SU-DHL-6 (cell line): Measurements from ENCODE around the gene EHD4.

Experiments
- H2AFZ ChIP-seq: fragments of 200-600 bp; sonication (generic); 2 replicates; pipeline ENCODE4 v1.6.1; 2014; ENCODE audit warnings: low read depth, mild to moderate bottlenecking, moderate library complexity, mixed read lengths, antibody characterized with exemption, low read length; ENCODE audit not compliant: severe bottlenecking
- H3F3A ChIP-seq: fragments of 200-600 bp; shearing (Covaris generic); 2 replicates; pipeline ENCODE4 v1.6.0; 2016; ENCODE audit warnings: antibody characterized with exemption, mild to moderate bottlenecking; ENCODE audit not compliant: insufficient read depth
- H3K27ac ChIP-seq: fragments of 200-600 bp; sonication (generic); 2 replicates; pipeline ENCODE4 v1.5.1; 2016; ENCODE audit warnings: low read depth, mild to moderate bottlenecking, low read length, moderate library complexity, mixed read lengths
- H3K27me3 ChIP-seq: fragments of 200-600 bp; sonication (generic), shearing (Covaris generic); 2 replicates; pipeline ENCODE4 v1.6.0; 2014; ENCODE audit warnings: mild to moderate bottlenecking, low read length
- H3K36me3 ChIP-seq: fragments of 200-600 bp; sonication (generic); 2 replicates; pipeline ENCODE4 v1.6.1; 2014; ENCODE audit warnings: mild to moderate bottlenecking, low read length, mixed read lengths
- H3K4me2 ChIP-seq: fragments of 300-600, 200-600 bp; shearing (Covaris generic), sonication (generic); 2 replicates; pipeline ENCODE4 v1.6.0; 2014; ENCODE audit warnings: low read length, low read depth, mild to moderate bottlenecking; ENCODE audit not compliant: poor library complexity, severe bottlenecking
- H3K4me3 ChIP-seq: fragments of 200-600 bp; sonication (generic); 2 replicates; pipeline ENCODE4 v1.5.1; 2014; ENCODE audit warnings: antibody characterized with exemption, low read length, mild to moderate bottlenecking, mixed read lengths; ENCODE audit not compliant: insufficient read depth, poor library complexity, severe bottlenecking
- H3K79me2 ChIP-seq: fragments of 200-600 bp; sonication (generic); 2 replicates; pipeline ENCODE4 v1.6.1; 2014; ENCODE audit warnings: mild to moderate bottlenecking, low read length, moderate library complexity; ENCODE audit not compliant: insufficient read depth
- H3K9ac ChIP-seq: fragments of 200-600 bp; sonication (generic); 2 replicates; pipeline ENCODE4 v1.7.0; 2014; ENCODE audit warnings: mild to moderate bottlenecking, low read length
- H3K9me2 ChIP-seq: fragments of 200-600 bp; sonication (generic); replicated peaks from 2 replicates; pipeline ENCODE4 v1.6.1; 2014; ENCODE audit warnings: low read length; ENCODE audit not compliant: insufficient read depth
- H3K9me3 ChIP-seq: fragments of 200-600 bp; sonication (generic); 2 replicates; pipeline ENCODE4 v1.6.1; 2014; ENCODE audit warnings: low read length, mixed read lengths; ENCODE audit not compliant: insufficient read depth
- H4K20me1 ChIP-seq: fragments of 200-600 bp; sonication (generic); 2 replicates; pipeline ENCODE4 v1.6.1; 2014; ENCODE audit warnings: low read depth, mild to moderate bottlenecking, antibody characterized with exemption, low read length, moderate library complexity, mixed read lengths
- EZH2phosphoT487 ChIP-seq: fragments of 200-600 bp; sonication (generic), shearing (Covaris generic); conservative IDR thresholded peaks from 2 replicates; pipeline ENCODE4 v1.6.1; 2018; ENCODE audit warnings: mild to moderate bottlenecking, antibody characterized with exemption, low read length, moderate library complexity, mixed read lengths
- TF ChIP-seq, protein P1 (sequence below): fragments of 200-600 bp; sonication (generic); IDR thresholded peaks from one replicate; pipeline ENCODE4 v1.5.1; 2017; ENCODE audit warnings: antibody characterized with exemption, mild to moderate bottlenecking, low read length, moderate library complexity; ENCODE audit not compliant: insufficient read depth, poor library complexity, severe bottlenecking

Gene EHD4

DNA sequence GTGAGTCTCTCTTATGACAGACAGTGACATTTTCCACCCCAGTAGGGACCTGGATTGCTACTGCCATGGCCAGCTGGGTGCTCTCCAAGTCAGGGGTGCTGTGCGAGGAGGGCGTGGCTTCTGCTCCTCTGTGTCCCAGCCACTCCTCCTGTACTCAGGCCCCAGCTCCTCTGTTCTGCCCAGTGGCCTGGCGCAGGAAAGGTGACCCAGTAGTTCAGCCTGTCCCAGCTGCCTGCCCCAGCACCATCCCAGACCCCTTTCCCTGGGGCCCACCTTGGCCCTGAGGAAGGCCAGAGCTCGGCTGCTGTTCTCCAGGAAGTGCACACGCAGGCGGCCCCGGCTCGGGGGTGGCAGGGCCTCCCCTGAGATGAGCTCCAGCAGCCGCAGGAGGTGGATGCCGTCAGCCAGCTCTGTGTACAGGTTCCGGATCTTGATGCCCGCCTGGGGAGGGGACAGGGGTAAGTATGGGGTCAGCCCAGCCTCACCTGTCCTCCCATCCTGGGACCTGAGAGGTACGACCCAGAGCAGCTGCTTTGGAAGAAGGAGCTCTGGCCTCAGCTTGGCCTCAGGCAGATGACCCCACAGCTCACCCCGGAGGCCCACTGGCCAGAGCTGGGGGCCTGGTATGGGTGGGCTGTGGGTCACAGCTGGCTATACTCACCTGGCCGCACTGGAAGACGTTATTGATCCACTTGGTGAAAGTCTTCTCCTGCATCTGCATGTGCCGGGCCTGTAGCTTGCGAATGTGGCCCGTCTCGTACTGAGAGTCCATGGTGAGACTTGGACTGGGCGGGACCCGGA lies 79.5 kb downstream of the EHD4 start:
- no peaks in the 10 kb centered on the region for H3K27me3 ChIP-seq
- no peak for TF ChIP-seq EZH2phosphoT487
- TF ChIP-seq, protein P1, sequence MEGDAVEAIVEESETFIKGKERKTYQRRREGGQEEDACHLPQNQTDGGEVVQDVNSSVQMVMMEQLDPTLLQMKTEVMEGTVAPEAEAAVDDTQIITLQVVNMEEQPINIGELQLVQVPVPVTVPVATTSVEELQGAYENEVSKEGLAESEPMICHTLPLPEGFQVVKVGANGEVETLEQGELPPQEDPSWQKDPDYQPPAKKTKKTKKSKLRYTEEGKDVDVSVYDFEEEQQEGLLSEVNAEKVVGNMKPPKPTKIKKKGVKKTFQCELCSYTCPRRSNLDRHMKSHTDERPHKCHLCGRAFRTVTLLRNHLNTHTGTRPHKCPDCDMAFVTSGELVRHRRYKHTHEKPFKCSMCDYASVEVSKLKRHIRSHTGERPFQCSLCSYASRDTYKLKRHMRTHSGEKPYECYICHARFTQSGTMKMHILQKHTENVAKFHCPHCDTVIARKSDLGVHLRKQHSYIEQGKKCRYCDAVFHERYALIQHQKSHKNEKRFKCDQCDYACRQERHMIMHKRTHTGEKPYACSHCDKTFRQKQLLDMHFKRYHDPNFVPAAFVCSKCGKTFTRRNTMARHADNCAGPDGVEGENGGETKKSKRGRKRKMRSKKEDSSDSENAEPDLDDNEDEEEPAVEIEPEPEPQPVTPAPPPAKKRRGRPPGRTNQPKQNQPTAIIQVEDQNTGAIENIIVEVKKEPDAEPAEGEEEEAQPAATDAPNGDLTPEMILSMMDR = no peak
- no peaks in the 10 kb centered on the region for H3K36me3 ChIP-seq
- H3F3A ChIP-seq = no peaks in the 10 kb centered on the region
- no peak overlapping the region for H3K4me2 ChIP-seq
- H3K9me2 ChIP-seq = no peaks in the 10 kb centered on the region
- no peak overlapping the region for H3K27ac ChIP-seq
- no peaks in the 10 kb centered on the region for H4K20me1 ChIP-seq
- no peak overlapping the region for H2AFZ ChIP-seq
- no peak overlapping the region for H3K9ac ChIP-seq
- no peaks in the 10 kb centered on the region for H3K9me3 ChIP-seq
- no peaks in the 10 kb centered on the region for H3K79me2 ChIP-seq
- no peak overlapping the region for H3K4me3 ChIP-seq

DNA sequence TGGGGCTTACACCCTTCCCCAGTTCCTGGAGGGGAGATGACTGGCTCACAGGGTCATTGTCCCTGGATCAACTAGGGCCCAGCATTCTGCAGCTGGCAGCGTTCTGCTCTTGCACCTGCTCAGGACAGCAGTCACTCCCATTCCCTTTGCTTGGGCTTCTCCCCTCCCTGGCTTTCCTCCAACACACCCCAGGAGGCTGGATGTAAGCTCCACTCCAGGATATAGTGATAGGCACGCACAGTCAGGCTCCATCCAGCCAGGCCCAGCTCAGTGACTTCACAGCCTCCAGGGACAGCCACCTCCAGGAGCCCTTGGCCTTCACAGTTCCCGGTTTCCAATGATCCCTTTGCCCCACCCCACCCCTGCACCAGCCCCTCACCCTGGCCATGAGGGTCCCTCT lies 80.4 kb downstream of the EHD4 start:
- H4K20me1 ChIP-seq = no peaks in the 10 kb centered on the region
- no peak overlapping the region for H2AFZ ChIP-seq
- no peaks in the 10 kb centered on the region for H3K9me3 ChIP-seq
- no peaks in the 10 kb centered on the region for H3F3A ChIP-seq
- H3K36me3 ChIP-seq = no peaks in the 10 kb centered on the region
- H3K27ac ChIP-seq = no peak overlapping the region
- H3K9ac ChIP-seq = no peak overlapping the region
- H3K4me2 ChIP-seq = no peak overlapping the region
- H3K79me2 ChIP-seq = no peaks in the 10 kb centered on the region
- no peak for TF ChIP-seq EZH2phosphoT487
- TF ChIP-seq, protein P1 = no peak
- no peak overlapping the region for H3K4me3 ChIP-seq
- H3K9me2 ChIP-seq = no peaks in the 10 kb centered on the region
- no peaks in the 10 kb centered on the region for H3K27me3 ChIP-seq

DNA sequence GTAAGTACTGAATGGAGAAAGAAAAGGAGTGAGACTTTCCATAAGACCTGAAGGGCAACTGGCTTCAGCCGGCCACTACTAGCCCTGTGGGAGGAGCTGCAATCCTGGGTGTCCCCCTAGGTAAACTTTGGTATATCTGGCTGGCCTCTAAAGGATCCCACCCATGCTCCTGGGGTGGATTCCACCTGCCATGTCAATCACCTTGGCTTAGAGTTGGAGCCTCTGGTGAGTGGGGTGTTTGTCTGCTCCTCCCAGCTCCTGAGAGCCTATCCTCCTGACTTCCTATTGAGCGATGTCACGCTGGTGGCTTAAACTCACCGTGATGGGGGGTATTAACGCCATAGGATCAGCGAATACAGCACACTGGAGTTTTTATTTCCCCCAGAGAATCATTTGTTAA lies 81.1 kb downstream of the EHD4 start:
- no peak overlapping the region for H3K27ac ChIP-seq
- H3K79me2 ChIP-seq = no peaks in the 10 kb centered on the region
- H3K9me2 ChIP-seq = no peaks in the 10 kb centered on the region
- H2AFZ ChIP-seq = no peak overlapping the region
- H3F3A ChIP-seq = no peaks in the 10 kb centered on the region
- TF ChIP-seq, protein P1 = no peak
- no peak for TF ChIP-seq EZH2phosphoT487
- no peaks in the 10 kb centered on the region for H3K9me3 ChIP-seq
- H3K9ac ChIP-seq = no peak overlapping the region
- no peaks in the 10 kb centered on the region for H4K20me1 ChIP-seq
- H3K27me3 ChIP-seq = no peaks in the 10 kb centered on the region
- no peaks in the 10 kb centered on the region for H3K36me3 ChIP-seq
- no peak overlapping the region for H3K4me2 ChIP-seq
- no peak overlapping the region for H3K4me3 ChIP-seq
